Epithelial cell of proximal tubule (primary cell): ENCODE measurements around the gene POLR2B. TPM values are rescaled to one million over a fixed set of nuclear protein-coding genes. Genes with fewer than 3 reads are reported as not detected.
"Not testable (repeated sequence)": the region's sequence is repeated elsewhere in the genome, so short reads cannot be mapped to it uniquely, and the experiment has no call there.

Experiments
- DNase-seq: peaks from one replicate; pipeline ENCODE4 v3.0.0-alpha.2; 2011; ENCODE audit warnings: low read depth
- H3K4me3 ChIP-seq: 2 replicates; pipeline ENCODE4 v1.5.1; 2011; ENCODE audit warnings: low read depth, mild to moderate bottlenecking, low read length
- CTCF ChIP-seq: conservative IDR thresholded peaks from 2 replicates; pipeline ENCODE4 v1.5.1; 2012; ENCODE audit warnings: low read depth, mild to moderate bottlenecking, low read length
- total RNA-seq: library from RNA; depleted of rRNA; stranded (reverse); fragments of >200 nt; gene quantifications from 2 replicates; pipeline ENCODE4 v1.2.3, GENCODE V29; 2015

The POLR2B gene
- 73.7 and 91.5 TPM in 2 replicates for total RNA-seq

- TF ChIP-seq CTCF, result no peak
- H3K4me3 ChIP-seq, result peak within 1 kb of the TSS; percentile 67
- DNase-seq, result peak; percentile 66
Observed at GRCh38 chr4:56978750-56979303, at the start of gene POLR2B. Gene POLR2B (plus strand): TSS chr4:56978896. CDS start chr4:56978986, 90 bp downstream.

GRCh38 chr4:56930638-56931037 is 48.1 kb upstream of the POLR2B start:
- no peak for TF ChIP-seq CTCF
- DNase-seq, result no peak
- H3K4me3 ChIP-seq, result no peak overlapping the region

- DNase-seq, result no peak
- TF ChIP-seq CTCF, result no peak
- H3K4me3 ChIP-seq, result no peak overlapping the region
Observed at GRCh38 chr4:56931924-56932323, 46.8 kb upstream of the POLR2B start.

- DNase-seq, result no peak
- H3K4me3 ChIP-seq, result no peak overlapping the region
- no peak for TF ChIP-seq CTCF
Observed at GRCh38 chr4:56937262-56937661, 41.4 kb upstream of the POLR2B start.

- not testable (repeated sequence) for DNase-seq, H3K4me3 ChIP-seq
Observed at GRCh38 chr4:56939826-56940225, 38.9 kb upstream of the POLR2B start.

GRCh38 chr4:56940403-56940802 is 38.3 kb upstream of the POLR2B start:
- DNase-seq, result no peak
- no peak for TF ChIP-seq CTCF
- no peak overlapping the region for H3K4me3 ChIP-seq

- no peak overlapping the region for H3K4me3 ChIP-seq
- no peak for TF ChIP-seq CTCF
- DNase-seq, result no peak
Observed at GRCh38 chr4:56940971-56941370, 37.7 kb upstream of the POLR2B start.

- H3K4me3 ChIP-seq, result no peak overlapping the region
- no peak for DNase-seq
- no peak for TF ChIP-seq CTCF
Observed at GRCh38 chr4:56941403-56941802, 37.3 kb upstream of the POLR2B start.
